ENCODE results near the gene ESPN. TPM values are rescaled to one million over a fixed set of nuclear protein-coding genes. Genes with fewer than 3 reads are reported as not detected.

Gene ESPN
- total and polyA plus RNA-seq, 10 of the 15 experiments (the other 5 are each of a cell fraction or from before 2014, with no cell fraction given): 0.18 to 0.71 (median 0.59) TPM; not detected in 7

GRCh38 chr1:6483017-6483760, 58.6 kb downstream of the ESPN start:
- WGBS (ENCODE audit: insufficient coverage, insufficient replicate concordance, low lambda C conversion rate, missing lambda C conversion rate): 47% methylated on average over 14 of the region's 14 CpGs
- no peak overlapping the region for H2AFZ ChIP-seq (ENCODE audit: control insufficient read depth, low read depth, low read length)
- in situ Hi-C loops (cut with MboI) (loop anchor here (25.0 kb wide), 1 partner anchor 729 kb away; no protein-coding TSS in a partner anchor), intact Hi-C loops (cut with micrococcal nuclease; ENCODE audit: unreplicated experiment) (no loop called here)
- H3K36me3 ChIP-seq (ENCODE audit: control insufficient read depth in 2 of 2, insufficient read depth in 2 of 2, low read length in 1 of 2): no peaks in the 10 kb centered on the region
- H3K9ac ChIP-seq (ENCODE audit: control insufficient read depth, insufficient read depth, low read length): no peak overlapping the region
- DNase-seq (ENCODE audit: low read depth, low spot score): no peak
- H3K79me2 ChIP-seq (ENCODE audit: control insufficient read depth, insufficient read depth, low read length): no peaks in the 10 kb centered on the region
- SMC1A ChIA-PET (ENCODE audit: uncharacterized antibody, unreplicated experiment): no interaction called here
- H3K9me3 ChIP-seq (replicated peaks; ENCODE audit: control insufficient read depth, insufficient read depth, low read length): no peaks in the 10 kb centered on the region
- no peak for FAIRE-seq
- RAD21 ChIA-PET (ENCODE audit: unreplicated experiment): no interaction called here
- peaks cover 2 to 3% of the 10 kb centered on the region in 2 experiments; a peak in 3 of 4 replicates for H3K27me3 ChIP-seq (replicated peaks in 1 of 2; ENCODE audit: control insufficient read depth in 2 of 2, insufficient read depth in 2 of 2, low read length in 1 of 2)
- ATAC-seq: no peak
- H3K27ac ChIP-seq (ENCODE audit: control insufficient read depth, insufficient read depth): no peak overlapping the region
- no peak overlapping the region for H3K4me2 ChIP-seq (ENCODE audit: control insufficient read depth, insufficient read depth)
- H4K20me1 ChIP-seq (ENCODE audit: control insufficient read depth, insufficient read depth): peaks cover 2% of the 10 kb centered on the region; the same call in 1 of the 2 replicates
- POLR2A ChIA-PET: no interaction called here
- BruUV-seq (replicated peaks): no TSS peak
- CTCF ChIA-PET: interaction anchor here (0.7 kb wide), 1 partner anchor 46 kb away, joined by 3 read pairs; no protein-coding TSS in a partner anchor
- H3K4me1 ChIP-seq (ENCODE audit: control insufficient read depth, insufficient read depth, low read length): no peaks in the 10 kb centered on the region
- no peak overlapping the region for H3K4me3 ChIP-seq
- no peak for TF ChIP-seq RFX5 (IDR thresholded peaks at IDR 0.05; ENCODE audit: low read depth, low read length)
- TF ChIP-seq NFXL1 (IDR thresholded peaks at IDR 0.05; ENCODE audit: borderline replicate concordance): no peak
- TF ChIP-seq ZNF24 (IDR thresholded peaks at IDR 0.05): no peak
- TF ChIP-seq CTCF (IDR thresholded peaks at IDR 0.05 in 2 of 3, conservative IDR thresholded peaks at IDR 0.05 in 1 of 3; ENCODE audit: control insufficient read depth in 2 of 3, extremely low read depth in 1 of 3, insufficient read depth in 1 of 3, low read depth in 3 of 3, low read length in 3 of 3): no peak
- no peak for TF ChIP-seq IRF5 (IDR thresholded peaks at IDR 0.05; ENCODE audit: borderline replicate concordance)
- no peak for TF ChIP-seq FOS (IDR thresholded peaks at IDR 0.05; ENCODE audit: borderline replicate concordance, extremely low read depth, insufficient read length)
- TF ChIP-seq EZH2 (IDR thresholded peaks at IDR 0.05; ENCODE audit: borderline replicate concordance, control insufficient read depth, low read depth, low read length): no peak
- no peak for TF ChIP-seq NFYA (IDR thresholded peaks at IDR 0.05; ENCODE audit: borderline replicate concordance, low read depth, low read length)
- no peak for TF ChIP-seq GABPA (IDR thresholded peaks at IDR 0.05; ENCODE audit: low read depth)
- no peak for TF ChIP-seq TBL1XR1 (IDR thresholded peaks at IDR 0.05; ENCODE audit: low read depth, low read length)
- TF ChIP-seq ZBTB40 (IDR thresholded peaks at IDR 0.05; ENCODE audit: borderline replicate concordance): no peak
- no peak for TF ChIP-seq LARP7 (IDR thresholded peaks at IDR 0.05)
- no peak for TF ChIP-seq ZBED1 (IDR thresholded peaks at IDR 0.05; ENCODE audit: borderline replicate concordance)
- TF ChIP-seq CREB1 (IDR thresholded peaks at IDR 0.05; ENCODE audit: low read depth): no peak
- no peak for TF ChIP-seq TCF7 (IDR thresholded peaks at IDR 0.05; ENCODE audit: borderline replicate concordance)
- TF ChIP-seq ZNF207 (IDR thresholded peaks at IDR 0.05; ENCODE audit: borderline replicate concordance): no peak
- TF ChIP-seq PAX8 (IDR thresholded peaks at IDR 0.05): no peak
- TF ChIP-seq SRF (IDR thresholded peaks at IDR 0.05; ENCODE audit: low read depth in 2 of 2, low read length in 2 of 2): no peak

Data from GM12878 (cell line).